HG02981 (cell line): ENCODE results near the gene WDR44.
A peak's percentile ranks its signal among the peaks of the same experiment; 100 is the strongest.

Experiments used
- ATAC-seq: cut with Tn5 transposase; IDR thresholded peaks from one replicate; pipeline ENCODE4 v1.9.1; 2021; ENCODE audit warnings: mild to moderate bottlenecking, moderate library complexity; ENCODE audit not compliant: unreplicated experiment

The WDR44 gene

DNA sequence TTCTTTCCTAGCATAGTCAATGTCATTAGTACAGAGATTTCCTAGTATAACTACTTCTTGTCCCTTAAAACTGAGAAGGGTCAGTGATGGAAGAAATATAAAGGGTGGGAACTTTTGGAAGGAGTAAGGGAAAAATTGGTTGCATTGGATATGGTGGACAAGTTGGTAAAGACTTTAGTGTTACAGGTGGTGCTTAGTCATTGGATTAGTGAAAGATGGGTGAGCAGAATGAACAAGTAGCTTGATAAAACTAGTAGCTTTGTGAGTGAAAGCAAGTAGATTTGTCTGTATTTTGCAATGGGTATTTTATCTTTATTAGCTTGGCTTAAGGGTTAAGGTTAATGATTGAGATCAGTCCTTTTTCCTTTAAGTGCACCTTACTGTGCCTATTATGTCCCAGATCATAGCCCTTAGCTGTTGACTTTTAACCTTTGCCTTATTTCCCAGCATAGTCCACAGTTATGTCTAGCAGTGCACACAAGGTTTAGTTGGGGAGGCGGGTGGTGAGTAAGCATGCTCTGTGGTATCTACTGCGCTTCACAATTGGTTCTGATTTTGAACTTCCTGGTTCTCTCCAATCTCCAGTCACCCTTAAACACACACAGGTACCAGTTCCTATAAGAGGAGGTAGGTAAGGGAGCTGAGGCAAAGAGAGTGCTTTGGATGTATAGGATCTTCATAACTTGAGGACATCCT lies 9.5 kb downstream of the WDR44 start:
- no peak for ATAC-seq

DNA sequence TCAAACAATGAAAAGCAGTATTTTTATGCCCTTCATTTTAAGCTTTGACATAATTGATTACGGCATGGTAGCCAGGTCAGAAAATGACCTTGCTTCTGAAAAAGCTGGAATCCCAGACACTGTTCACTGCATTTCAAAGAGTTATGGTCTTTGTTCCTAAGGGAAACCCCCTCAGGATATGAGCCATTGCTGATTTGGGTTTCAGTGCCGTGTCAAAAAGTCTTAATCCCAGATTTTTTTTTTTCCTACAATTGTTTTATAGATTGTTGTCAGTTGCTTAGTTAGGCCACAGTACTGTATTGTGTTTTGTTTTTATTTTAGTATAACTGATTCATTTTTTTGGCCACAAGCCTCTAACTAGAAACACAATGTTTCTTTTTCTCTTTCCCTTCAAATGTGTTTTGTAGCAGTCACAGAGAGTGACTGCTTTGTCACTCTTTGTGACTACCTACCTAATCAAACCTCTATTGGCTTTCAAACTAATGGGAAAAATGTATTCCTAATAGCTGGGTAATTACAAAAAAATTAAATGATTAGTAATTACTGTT lies 10.3 kb downstream of the WDR44 start:
- ATAC-seq, result no peak

DNA sequence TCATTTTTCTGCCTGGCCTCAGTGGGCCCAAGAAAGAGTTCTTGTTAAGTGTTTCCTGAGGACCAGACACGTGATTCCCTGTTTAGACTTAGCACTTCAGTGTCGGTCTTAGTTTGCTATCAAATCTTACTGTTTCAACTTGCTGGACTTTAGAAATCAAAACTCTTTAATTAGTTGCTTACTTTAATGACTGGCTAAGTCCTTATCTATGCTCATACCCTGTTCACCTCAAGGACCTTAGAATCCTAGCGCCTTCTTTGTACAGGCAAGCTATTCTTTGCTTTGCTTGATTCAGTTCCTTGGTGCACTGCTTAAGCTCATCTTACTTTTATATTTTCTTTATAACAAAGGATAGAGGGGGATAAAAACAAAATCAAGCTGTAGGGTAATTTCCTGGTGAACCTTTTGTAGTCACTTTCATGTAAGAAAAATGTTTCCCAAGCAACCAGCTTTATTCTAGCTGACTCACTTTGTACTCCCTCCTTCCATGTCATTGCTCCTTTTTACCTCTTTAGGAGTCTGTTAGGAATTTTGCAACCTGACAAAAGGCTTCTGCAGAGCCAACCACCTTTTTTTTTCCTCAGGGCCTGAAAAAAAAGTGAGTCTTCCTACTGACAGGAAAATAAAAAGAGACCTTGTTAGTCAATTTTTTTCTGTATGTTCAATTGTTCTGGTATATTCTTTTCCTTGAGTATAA lies 14.7 kb downstream of the WDR44 start:
- no peak for ATAC-seq

DNA sequence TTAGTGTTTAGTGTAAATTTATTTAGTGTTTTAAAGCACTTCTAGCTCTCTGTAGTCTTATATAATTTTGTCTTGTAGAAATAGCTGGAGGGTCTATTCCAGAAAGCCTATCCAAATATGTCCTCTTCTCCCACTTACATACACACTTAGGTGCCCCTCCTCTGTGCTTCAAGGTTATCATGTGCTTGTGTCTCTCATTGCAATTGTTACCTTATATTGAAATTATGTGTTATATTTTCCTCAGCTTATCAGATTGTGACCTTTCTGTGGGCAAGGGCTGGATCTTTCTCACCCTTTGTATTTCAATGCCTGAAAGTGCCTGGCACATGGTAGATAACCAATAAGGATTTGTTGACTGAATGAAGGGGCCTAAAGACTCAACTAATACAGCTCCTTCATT lies 18.4 kb downstream of the WDR44 start:
- ATAC-seq, result no peak

DNA sequence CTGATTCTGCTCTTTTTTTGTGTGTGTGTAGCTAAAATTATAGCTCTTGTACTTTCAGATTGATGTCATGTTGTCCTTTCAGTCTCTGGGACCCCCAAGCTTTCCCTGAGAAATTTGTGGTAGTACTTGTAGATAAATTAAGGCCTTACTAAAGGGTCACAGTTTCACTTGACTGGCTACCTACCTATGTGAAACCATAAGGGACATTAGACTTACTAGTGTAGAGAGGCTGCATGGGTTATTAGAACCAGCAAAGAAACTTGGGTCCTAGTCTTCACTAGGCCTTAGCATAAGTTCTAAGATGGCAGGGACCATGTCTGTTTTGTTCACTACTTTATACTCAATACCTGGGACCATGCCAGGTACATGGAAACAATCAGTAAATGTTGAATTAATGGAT lies 21.4 kb downstream of the WDR44 start:
- no peak for ATAC-seq

DNA sequence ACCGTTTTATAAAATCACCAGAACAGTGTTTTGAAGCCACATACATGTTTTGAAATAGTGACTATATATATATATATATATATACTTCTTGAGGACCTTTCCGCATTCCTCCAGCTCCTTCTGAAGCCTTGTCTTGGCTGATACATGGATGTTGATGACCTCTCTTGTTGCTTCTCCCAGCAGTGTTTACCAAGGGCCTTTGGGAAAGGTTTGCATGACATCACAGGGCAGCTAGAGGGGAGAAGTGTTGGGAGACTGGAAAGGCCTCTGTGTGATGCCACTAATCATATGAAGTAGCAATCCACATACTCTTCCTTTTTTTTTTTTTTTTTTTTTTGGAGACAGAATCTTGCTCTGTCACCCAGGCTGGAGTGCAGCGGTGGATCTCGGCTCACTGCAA lies 22.5 kb downstream of the WDR44 start:
- no peak for ATAC-seq

DNA sequence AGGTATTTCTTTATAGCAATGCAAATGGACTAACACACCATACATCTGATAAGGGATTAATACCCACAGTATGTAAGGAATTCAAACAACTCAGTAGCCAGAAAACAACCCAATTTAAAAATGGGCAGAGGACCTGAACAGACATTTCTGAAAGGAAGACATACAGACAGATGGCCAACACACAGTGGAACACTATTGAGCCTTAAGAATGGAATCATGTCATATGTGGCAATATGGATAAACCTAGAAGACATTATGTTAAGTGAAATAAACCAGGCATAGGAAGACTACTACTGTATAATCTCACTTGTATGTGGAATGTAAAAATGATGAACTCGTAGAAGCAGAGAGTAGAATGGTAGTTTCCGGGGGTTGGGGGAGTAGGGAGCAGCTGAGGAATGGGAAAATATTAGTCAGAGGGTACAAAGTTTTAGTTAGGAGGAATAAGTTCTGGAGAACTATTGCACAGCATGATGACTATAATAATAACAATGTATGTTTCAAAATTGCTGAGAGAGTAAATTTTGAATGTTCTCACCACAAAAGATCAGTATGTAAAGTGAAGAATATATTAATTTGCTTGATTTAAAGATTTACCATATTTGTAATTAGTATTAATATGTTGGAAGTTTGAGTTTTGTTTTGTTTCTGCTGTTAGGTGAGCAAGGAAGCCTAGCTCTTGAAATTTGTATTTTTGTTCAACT lies 25.2 kb downstream of the WDR44 start:
- ATAC-seq, result no peak

DNA sequence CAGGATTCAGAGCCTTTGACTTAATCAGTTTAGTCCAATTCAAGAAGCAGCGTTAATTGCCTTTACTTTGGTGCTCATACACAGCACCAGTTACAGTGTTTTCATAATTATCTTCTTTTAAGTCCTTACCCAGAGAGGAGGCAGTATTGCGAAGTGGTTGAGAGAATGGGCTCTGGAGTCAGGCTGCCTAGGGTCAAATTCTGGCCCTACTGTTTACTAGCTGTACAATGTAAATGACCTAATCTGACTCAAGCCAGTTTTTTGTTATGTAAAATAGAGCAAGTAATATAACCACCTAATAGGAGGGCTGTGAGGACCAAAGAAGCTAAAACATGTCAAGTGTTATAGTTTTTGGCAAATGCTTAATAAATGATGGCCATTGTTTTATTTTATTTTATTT lies 27.6 kb downstream of the WDR44 start:
- ATAC-seq, result no peak

DNA sequence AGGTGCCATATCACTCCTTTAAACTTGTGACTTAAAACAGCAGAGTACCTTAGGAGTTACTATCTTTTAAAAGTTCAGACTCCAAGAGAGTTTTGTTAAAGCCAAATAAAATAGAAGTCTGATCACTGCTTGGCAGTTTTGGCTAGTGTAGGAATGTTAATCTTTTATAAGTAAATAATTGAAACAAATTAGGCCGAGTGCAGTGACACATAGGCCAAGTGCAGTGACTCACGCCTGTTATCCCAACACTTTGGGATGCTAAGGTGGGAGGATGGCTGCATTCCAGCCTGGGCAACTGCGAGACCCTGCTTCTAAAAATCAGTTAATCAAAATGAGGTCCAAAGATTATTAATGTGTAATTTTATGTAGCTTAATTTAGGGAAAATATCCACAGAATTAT lies 37.2 kb downstream of the WDR44 start:
- no peak for ATAC-seq

DNA sequence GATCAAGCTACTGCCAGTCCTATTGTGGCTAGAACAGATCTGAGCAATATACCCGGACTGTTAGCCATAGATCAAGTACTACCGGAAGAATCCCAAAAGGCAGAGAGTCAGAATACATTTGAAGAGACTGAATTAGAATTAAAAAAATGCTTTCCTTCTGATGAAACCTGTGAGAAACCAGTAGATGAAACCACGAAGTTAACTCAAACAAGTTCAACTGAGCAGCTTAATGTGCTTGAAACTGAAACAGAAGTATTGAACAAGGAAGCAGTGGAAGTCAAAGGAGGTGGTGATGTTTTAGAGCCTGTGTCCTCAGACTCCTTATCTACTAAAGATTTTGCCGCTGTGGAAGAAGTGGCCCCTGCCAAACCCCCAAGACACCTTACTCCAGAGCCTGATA lies 46.8 kb downstream of the WDR44 start:
- ATAC-seq, result peak; percentile 65

DNA sequence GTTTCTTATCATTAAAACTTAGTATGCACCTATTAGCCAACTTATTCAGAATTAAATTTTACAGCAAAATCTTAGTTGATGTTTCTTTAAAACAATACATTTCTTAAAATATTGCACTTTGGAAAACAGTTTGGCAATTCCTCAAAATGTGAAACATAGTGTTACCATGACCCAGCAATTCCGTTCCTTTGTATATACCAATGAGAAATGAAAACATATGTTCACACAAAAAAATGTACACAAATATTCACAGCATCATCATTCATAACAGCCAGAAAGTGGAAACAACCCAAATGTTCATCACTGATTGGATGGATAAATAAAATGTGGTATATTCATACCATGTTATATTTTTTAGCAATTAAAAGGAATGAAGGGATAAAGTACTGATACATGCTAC lies 50.2 kb downstream of the WDR44 start:
- no peak for ATAC-seq

DNA sequence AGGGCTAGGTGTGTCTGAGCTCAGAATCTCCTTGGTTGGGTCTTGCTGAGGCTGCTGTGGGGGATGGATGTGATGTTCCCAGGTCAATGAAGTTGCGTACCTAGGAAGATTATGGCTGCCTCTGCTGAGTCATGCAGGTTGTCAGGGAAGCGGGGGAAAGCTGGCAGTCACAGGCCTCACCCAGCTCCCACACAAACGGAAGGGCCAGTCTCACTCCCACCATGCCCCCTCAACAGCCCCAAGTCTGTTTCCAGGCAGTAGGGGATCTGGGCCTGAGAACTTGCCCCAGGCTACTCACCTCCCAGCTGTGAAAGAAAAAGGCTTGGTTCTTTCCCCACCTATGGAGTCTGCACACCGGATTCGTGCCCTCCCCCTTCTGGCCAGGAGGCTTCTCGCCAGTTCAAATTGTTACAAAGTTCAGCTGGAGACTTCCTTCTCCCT lies 72.9 kb downstream of the WDR44 start:
- ATAC-seq, result no peak

DNA sequence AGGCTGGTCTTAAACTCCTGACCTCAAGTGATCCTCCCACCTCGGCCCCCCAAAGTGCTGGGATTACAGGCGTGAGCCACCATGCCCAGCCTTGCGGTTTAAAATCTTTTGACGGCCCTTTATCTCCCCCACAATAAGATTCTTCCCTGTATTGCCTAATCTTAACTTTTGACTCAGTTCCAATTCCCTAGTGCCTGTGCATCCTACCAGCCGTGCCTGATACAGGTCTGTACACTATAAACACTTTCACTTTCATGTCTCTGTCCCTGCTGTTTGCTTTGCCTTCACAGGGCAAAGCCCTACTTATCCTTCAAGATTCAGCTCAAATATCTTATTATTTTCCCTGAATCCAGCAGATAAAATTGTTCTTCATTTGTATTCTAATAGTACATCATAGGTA lies 74.6 kb downstream of the WDR44 start:
- peak; percentile 71 for ATAC-seq

DNA sequence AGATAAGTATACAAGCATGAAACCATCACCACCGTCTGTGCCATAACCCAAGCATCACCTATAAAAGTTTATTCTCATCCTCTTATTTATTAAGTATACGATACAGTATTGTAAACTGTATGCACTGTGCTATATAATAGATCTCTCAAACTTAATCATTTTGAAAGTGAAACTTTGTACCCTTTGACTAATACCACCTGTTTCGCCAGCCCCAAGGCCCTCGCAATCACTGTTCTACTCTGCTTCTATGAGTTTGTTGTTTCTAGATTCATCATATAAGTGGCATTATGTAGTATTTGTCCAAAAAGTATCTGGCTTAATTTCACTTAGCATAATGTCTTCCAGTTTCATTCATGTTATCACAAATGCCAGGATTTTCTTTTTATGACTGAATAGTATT lies 77.7 kb downstream of the WDR44 start:
- ATAC-seq, result peak; percentile 89

DNA sequence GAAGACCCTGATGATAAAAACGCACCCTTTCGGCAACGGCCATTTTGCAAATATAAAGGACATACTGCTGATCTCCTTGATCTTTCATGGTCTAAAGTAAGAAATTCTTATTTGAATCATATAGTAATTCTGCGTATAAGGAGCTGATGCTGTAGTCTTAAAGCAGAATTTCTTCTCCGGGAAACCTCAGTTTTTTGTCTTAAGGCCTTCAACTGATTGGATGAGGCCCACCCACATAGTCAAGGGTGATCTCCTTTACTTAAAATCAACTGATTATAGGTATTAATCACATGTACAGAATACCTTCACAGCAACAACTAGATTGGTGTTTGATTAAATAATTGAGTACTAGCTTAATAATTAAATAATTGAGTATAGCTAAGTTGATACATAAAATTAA lies 86.9 kb downstream of the WDR44 start:
- no peak for ATAC-seq

DNA sequence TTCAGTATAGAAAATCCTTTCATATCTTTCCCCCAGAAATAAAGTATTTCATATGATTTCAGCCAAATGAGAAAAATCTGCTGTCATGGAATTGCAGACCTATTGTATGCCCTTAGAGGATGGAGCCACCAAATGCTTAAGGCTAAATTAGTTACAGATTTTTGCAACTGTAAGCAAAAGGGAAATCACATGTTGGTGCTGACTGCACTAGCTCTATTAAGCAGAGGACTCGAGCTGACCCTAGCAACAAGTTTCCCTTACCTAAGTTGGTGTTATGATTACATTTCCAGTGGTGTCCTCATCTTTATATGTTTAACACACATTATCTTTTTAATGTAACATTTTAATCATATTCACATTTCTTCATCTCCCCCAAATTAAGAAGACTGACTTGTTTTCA lies 91.4 kb downstream of the WDR44 start:
- no peak for ATAC-seq

DNA sequence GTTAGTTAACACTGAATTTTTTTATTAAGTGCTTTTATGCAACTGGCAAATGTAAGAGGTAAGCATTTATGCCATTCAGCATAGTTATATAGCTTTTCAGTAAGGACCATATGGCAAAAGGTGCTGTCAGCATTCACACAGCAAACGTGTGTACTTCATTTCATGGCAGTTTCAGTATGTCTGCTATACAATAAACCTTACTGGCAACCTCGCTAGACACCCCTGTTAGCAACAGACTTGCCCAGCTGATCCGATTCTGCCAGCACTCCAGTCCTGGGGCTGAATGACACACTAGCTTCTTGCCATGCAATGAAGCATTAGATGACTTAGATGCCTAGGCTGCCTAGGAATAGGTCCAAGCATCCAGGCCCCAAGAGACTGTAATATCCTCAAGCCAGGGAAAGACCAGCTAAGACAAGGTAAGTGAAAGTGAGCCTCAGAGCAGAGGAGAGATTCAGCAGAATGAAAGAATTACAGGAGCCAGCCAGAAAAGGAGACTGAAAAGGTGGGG lies 102.4 kb downstream of the WDR44 start:
- ATAC-seq, result no peak

DNA sequence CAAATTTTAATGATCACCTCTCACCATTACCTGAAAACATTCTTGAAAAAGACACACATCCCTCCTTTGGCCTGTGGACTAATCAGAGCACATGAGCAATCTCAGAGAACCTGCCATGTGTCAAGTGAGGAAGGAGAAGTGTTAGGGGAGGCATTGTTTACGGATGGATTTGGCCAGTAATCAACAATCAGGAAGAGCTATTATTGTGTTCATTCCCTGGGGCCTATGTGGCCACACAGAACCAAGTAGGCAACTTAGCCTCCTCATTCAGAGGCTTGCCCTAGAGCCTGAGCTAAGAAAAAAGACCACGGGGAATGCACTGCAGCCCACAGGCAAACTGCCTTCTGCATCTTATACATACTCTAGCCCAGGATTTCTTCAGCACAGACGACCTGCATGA lies 109.1 kb downstream of the WDR44 start:
- ATAC-seq, result no peak

DNA sequence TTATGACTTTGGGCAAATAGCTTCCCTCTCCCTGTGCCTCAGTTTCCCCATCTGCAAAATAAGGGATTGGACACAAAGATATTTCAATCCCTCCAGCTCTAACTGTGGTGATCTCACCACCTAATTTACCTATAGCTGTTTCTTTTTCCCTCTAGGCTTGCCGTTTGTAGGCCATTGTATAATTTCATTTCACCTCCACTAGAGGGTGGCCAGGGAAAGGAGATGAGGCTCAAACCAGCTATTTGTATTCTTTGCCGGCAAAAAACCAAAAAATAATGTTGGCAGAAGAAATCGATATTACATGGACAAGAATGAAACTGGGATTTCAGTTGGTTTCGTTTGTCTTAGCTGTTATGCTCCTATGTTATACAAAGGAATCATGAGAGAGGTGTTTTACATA lies 113.6 kb downstream of the WDR44 start:
- peak; percentile 75 for ATAC-seq

DNA sequence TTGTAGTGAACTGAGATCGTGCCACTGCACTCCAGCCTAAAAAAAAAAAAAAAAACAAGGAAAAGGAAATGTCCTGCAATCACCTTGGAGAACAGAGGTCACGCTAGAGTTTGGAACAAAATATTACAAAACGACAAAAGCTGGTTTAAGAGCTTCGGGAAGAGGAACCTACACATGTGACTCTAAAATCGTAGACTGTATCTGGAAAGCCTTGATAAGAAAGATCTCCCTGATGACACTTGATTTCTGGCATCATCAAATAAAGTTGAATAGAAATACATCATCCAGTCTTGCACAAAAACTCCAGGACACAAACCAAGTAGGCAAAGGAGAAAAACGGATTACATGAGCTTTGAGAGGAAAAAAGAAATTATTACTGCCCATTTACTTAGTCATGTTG lies 118.6 kb downstream of the WDR44 start:
- ATAC-seq, result no peak

DNA sequence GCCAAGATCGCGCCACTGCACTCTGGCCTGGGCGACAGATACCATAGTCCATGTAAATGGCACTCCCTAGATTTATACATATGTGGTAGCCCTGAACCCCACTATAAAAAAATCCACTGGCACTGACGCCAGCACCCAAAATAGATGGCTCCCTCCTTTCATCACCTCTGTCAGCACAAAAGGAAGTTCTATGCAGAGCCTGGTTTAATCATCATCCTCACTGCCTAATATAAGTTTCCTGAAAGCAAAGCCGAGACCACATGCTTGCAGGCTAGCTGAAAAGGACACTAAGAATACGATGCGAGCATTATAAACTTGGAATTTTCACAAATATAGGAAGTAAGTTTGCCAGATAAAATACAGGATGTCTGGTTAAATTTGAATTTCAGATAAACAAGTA lies 122.2 kb downstream of the WDR44 start:
- ATAC-seq, result no peak
